ENCODE data around the gene LYRM9. TPM values are rescaled to one million over a fixed set of nuclear protein-coding genes. Genes with fewer than 3 reads are reported as not detected.

LYRM9 gene
- total RNA-seq, 4 donors from 2014 or later, result 14.0 to 33.5 (median 22.8) TPM

DNA sequence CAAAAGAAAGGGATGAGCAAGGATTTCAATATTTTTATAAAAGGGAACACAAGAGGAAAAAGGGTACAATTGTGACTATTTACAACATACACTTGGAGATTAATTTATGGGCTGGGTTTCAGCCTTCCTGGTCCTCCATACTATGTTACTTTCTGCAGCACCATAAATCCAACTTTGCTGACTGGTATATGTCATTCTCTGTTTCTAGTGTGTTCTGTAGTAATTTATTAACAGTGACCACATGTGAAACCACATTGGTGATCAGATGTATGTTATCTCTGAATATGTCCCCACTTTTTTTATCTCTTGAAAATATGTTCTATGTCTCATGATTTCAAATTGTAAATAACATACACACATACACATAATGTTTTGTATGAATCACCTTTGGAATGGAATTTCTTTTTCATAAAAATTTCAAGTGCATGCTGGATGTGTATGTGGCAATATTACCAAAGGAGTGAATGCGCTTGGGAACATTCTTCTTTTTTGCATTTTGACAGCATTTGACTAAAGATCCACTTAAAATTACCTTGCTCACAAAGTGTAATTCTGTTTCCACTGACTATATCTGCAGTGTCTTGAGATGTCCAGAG is 2.9 kb upstream of the LYRM9 start:
- TF ChIP-seq, protein P1, sequence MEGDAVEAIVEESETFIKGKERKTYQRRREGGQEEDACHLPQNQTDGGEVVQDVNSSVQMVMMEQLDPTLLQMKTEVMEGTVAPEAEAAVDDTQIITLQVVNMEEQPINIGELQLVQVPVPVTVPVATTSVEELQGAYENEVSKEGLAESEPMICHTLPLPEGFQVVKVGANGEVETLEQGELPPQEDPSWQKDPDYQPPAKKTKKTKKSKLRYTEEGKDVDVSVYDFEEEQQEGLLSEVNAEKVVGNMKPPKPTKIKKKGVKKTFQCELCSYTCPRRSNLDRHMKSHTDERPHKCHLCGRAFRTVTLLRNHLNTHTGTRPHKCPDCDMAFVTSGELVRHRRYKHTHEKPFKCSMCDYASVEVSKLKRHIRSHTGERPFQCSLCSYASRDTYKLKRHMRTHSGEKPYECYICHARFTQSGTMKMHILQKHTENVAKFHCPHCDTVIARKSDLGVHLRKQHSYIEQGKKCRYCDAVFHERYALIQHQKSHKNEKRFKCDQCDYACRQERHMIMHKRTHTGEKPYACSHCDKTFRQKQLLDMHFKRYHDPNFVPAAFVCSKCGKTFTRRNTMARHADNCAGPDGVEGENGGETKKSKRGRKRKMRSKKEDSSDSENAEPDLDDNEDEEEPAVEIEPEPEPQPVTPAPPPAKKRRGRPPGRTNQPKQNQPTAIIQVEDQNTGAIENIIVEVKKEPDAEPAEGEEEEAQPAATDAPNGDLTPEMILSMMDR (IDR thresholded peaks at IDR 0.05; ENCODE audit: low read depth), result no peak

DNA sequence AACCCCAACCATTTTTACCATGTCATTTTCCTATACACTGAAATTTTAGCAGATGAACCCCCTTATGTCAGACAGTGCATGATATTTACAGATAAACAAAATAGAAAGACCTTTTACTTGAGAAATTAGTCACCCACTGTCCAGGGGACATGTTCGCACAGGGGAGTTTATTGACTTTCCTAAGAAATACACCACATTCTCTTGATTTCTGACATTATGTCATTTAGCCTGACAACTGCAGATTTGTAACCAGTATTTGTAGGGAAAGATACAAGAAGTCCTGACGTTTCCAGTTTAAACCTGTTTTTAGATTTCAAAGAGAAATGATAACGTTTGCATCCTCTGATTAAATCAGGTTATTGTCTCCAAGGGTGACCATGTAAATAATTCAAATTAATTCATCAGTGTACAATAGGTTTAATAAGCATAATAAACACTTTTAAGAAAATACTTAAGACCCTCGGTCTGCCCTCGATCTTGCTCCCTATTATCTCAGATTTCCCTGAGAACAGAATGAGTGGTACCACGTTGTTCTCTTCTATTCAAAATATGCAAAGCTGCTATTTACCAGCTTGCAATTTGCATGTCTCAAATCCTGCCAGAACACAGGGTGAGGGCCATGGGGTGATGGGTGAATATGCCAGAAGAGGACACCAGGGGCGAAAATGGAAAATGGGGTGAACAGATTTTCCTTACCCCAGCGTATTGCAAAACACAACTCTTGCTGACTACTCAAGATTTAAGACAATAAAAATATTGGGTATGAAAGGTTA is 2.1 kb upstream of the LYRM9 start:
- TF ChIP-seq, protein P1 (IDR thresholded peaks at IDR 0.05; ENCODE audit: low read depth), result no peak

DNA sequence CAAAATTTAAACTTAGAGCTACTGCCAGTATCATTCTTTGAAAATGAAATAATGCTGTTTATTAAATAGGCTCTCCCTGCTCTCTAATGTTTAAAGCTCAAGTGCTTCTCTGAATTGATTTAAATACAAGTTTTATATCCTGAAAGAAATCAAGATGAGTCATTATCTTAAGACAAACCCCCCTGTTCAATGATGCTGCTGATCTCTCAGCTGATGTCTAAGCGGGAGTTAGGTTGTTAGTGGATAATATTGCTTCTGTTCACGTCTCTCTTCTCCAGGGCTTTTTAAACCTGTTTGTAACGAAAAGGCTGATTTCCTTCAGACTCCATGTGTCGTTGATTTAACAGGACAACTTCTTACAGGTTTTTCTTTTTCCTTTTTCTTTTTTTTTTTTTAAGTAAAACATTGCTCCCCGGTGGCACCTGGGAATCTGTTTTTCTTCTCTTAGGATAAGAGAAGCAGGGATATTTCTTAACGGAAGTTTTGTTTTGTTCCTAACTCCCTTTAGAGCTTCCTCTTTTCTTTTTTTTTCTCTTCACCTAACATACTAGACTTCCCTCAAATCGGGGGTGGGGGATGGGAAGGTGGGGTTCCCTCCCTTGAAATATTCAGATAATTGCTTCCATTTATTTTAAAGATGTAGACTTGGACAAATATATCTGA is 807 bp upstream of the LYRM9 start:
- TF ChIP-seq, protein P1 (IDR thresholded peaks at IDR 0.05; ENCODE audit: low read depth), result no peak

DNA sequence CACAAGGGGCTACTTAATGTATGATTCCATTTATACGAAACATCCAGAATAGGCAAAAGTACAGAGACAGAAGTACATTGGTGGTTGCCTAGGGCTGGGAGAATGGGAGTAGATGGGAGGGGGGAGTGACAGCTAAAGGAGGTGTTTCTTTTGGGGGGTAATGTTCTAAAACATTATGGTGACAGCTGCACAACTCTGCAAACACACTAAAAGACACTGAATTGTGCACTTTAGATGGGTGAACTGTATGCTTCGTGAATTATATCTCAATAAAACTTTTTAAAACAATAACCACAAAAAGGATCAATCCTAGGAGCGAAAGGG is 661 bp downstream of the LYRM9 start:
- TF ChIP-seq, protein P1 (IDR thresholded peaks at IDR 0.05; ENCODE audit: low read depth), result no peak

DNA sequence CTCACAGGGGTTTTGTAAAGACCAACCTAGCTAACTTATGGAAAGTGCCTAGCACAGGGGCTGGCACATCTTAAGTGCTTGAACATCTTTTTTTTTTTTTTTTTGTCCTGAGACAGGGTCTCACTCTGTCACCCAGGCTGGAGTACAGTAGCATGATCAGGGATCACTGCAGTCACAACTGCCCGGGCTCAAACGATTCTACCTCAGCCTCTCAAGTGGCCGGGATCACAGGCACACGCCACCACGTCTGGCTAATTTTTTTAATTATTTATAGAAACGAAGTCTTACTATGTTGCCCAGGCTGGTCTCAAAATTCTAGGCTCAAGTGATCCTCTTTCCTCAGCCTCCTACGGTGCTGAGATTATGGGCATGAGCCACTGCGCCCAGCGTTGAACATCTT is 1.3 kb downstream of the LYRM9 start:
- TF ChIP-seq, protein P1 (IDR thresholded peaks at IDR 0.05; ENCODE audit: low read depth), result no peak

DNA sequence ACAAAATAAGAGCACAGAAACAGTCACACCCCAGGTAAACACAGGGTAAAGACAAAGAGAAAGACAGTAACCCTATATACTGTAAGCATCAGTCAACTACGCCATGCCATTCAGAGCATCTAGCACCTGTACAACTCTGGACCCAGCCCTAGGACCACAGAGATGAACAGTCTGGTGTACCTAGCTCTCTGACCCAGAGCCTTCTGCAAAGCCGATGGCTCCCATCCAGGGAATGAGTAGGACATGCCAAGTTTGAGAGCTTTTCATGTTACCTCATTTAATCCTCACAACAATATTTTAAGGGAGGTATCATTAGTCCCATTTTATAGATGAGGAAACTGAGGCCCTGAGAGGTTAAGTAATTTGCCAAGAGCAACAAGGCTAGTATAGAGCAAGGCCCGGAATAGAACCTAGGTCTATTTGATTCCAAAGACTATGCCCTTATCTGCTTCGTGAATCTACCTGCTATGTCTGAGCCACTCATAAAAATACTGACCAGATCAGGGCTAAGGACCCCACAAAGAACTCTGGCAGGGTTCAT is 3.4 kb downstream of the LYRM9 start:
- TF ChIP-seq, protein P1 (IDR thresholded peaks at IDR 0.05; ENCODE audit: low read depth), result no peak

DNA sequence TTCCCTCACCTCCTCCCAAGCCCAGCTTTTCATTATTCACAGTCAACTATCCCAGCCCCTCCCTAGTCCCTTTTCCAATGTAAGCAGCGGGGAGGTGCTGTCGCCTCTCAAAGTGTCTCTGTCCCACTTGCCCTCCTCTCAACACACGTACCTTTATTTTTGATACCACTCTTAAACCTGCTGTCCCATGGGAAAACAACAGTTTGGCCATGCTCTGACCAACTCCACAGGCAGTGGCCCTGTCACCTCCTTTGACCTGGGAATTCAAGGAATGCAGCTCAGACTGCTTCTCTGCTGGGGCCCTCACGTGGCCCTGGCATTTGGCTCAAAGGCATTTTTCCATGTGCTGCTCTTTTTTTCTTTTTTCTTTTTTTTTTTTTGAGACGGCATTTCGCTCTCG is 4.2 kb downstream of the LYRM9 start:
- TF ChIP-seq, protein P1 (IDR thresholded peaks at IDR 0.05; ENCODE audit: low read depth), result no peak
